Endothelial cell of umbilical vein (primary cell): ENCODE measurements around the gene MRTFA. TPM values are rescaled to one million over a fixed set of nuclear protein-coding genes. Genes with fewer than 3 reads are reported as not detected.

Source experiments
- BruUV-seq: library from RNA; stranded (reverse); fragments of 400-500 nt; replicated peaks from 2 replicates; lab custom pipeline; 2021; lab: Mats Ljungman, UMichigan
- CTCF ChIA-PET: fragments of 300-600, 350-600 bp; sonication (Branson Sonifier 250); formaldehyde crosslinking; loops from one replicate; lab custom pipeline; 2021; ENCODE audit warnings: antibody characterized with exemption, inconsistent platforms; lab: Charles Lee
- POLR2A ChIA-PET: fragments of 300-600, 350-600 bp; sonication (Branson Sonifier 250); formaldehyde crosslinking; loops from one replicate; lab custom pipeline; 2021; ENCODE audit warnings: antibody characterized with exemption, inconsistent platforms; lab: Charles Lee
- DNase-seq: peaks from one replicate; pipeline ENCODE4 v3.0.0-alpha.2; 2011; ENCODE audit warnings: low read depth, low spot score
- FAIRE-seq: peaks from 2 replicates; lab custom pipeline; 2011; peaks lifted over from hg19 to GRCh38; lab: Jason Lieb, UNC
- H2AFZ ChIP-seq: 2 replicates; pipeline ENCODE4 v1.6.0; 2012; ENCODE audit warnings: low read depth, low read length, control low read depth, inconsistent platforms
- H3K27ac ChIP-seq: 2 replicates; pipeline ENCODE4 v1.5.1; 2011; ENCODE audit warnings: low read depth, mild to moderate bottlenecking, control low read depth, low read length, moderate library complexity; ENCODE audit not compliant: insufficient read depth
- H3K27me3 ChIP-seq, 2 experiments: 2 replicates each; pipeline versions ENCODE4 v1.6.0 to v1.6.1; 2011; ENCODE audit warnings: low read length in 2 of 2, mixed read lengths in 1 of 2; ENCODE audit not compliant: control insufficient read depth in 2 of 2, insufficient read depth in 2 of 2
- H3K36me3 ChIP-seq, 2 experiments: 2 replicates in 1 of 2; 3 replicates in 1 of 2; pipeline ENCODE4 v1.5.1; 2011; ENCODE audit warnings: low read length in 2 of 2, mild to moderate bottlenecking in 1 of 2, moderate library complexity in 1 of 2; ENCODE audit not compliant: control insufficient read depth in 2 of 2, insufficient read depth in 2 of 2; ENCODE audit errors: extremely low read depth in 1 of 2
- H3K4me1 ChIP-seq: 3 replicates; pipeline ENCODE4 v1.5.1; 2011; ENCODE audit warnings: mild to moderate bottlenecking, low read length; ENCODE audit not compliant: control insufficient read depth, insufficient read depth; ENCODE audit errors: extremely low read depth
- H3K4me2 ChIP-seq: 2 replicates; pipeline ENCODE4 v1.6.1; 2011; ENCODE audit warnings: low read length, control low read depth, mixed read lengths; ENCODE audit not compliant: insufficient read depth
- H3K4me3 ChIP-seq, 3 experiments: fragments of 200-600 bp in 1 of 3; sonication (generic), shearing (Covaris generic) in 1 of 3; replicated peaks in 1 of 3; 2 replicates each; pipeline ENCODE4 v1.5.1; 2011 to 2016; ENCODE audit warnings: control low read depth in 3 of 3, low read length in 3 of 3, mild to moderate bottlenecking in 2 of 3, inconsistent platforms in 1 of 3, low read depth in 1 of 3, moderate library complexity in 1 of 3; ENCODE audit not compliant: insufficient read depth in 1 of 3
- H3K79me2 ChIP-seq: 2 replicates; pipeline ENCODE4 v1.6.0; 2012; ENCODE audit warnings: low read length, inconsistent platforms; ENCODE audit not compliant: control insufficient read depth, insufficient read depth
- H3K9ac ChIP-seq: replicated peaks from 2 replicates; pipeline ENCODE3; 2011; ENCODE audit warnings: low read length, control low read depth; ENCODE audit not compliant: insufficient read depth; ENCODE audit errors: extremely low read depth
- H3K9me1 ChIP-seq: replicated peaks from 3 replicates; pipeline ENCODE4 v1.6.0; 2011; ENCODE audit warnings: mild to moderate bottlenecking, low read length; ENCODE audit not compliant: control insufficient read depth, insufficient read depth; ENCODE audit errors: extremely low read depth
- H3K9me3 ChIP-seq: replicated peaks from 2 replicates; pipeline ENCODE4 v1.5.1; 2012; ENCODE audit warnings: low read length, inconsistent platforms; ENCODE audit not compliant: control insufficient read depth, insufficient read depth
- H4K20me1 ChIP-seq: replicated peaks from 2 replicates; pipeline ENCODE3; 2011; ENCODE audit warnings: mild to moderate bottlenecking, low read length; ENCODE audit not compliant: control insufficient read depth, insufficient read depth; ENCODE audit errors: extremely low read depth
- EZH2 ChIP-seq: IDR thresholded peaks from 2 replicates; pipeline ENCODE4 v1.6.1; 2012; ENCODE audit warnings: borderline replicate concordance, low read depth, mild to moderate bottlenecking, moderate library complexity, low read length, inconsistent platforms; ENCODE audit not compliant: severe bottlenecking
- FOS ChIP-seq: IDR thresholded peaks from 2 replicates; pipeline ENCODE4 v1.6.1; 2011; ENCODE audit warnings: mild to moderate bottlenecking, low read length, moderate library complexity, borderline replicate concordance; ENCODE audit not compliant: insufficient read depth
- GATA2 ChIP-seq: IDR thresholded peaks from 2 replicates; pipeline ENCODE4 v1.7.0; 2011; ENCODE audit warnings: low read depth, mild to moderate bottlenecking, moderate library complexity, mixed read lengths, low read length; ENCODE audit not compliant: insufficient read length, insufficient read depth
- JUN ChIP-seq: IDR thresholded peaks from 2 replicates; pipeline ENCODE4 v1.6.1; 2011; ENCODE audit warnings: borderline replicate concordance, low read depth; ENCODE audit not compliant: insufficient read length, insufficient read depth
- MYC ChIP-seq: IDR thresholded peaks from one replicate; pipeline ENCODE4 v1.6.1; 2011; ENCODE audit warnings: mild to moderate bottlenecking, low read depth, low read length
- POLR2A ChIP-seq: IDR thresholded peaks from 2 replicates; pipeline ENCODE4 v1.6.1; 2012; ENCODE audit warnings: low read depth, mild to moderate bottlenecking, control low read depth, low read length
- POLR2AphosphoS5 ChIP-seq: IDR thresholded peaks from 2 replicates; pipeline ENCODE4 v1.6.1; 2012; ENCODE audit warnings: low read depth, mild to moderate bottlenecking, control low read depth, low read length, moderate library complexity; ENCODE audit not compliant: insufficient read depth
- dilution Hi-C: fragments of 300-500 bp; cut with MboI; formaldehyde crosslinking; loops from one replicate; pipeline ENCODE4 v1.15.0; 2019; ENCODE audit warnings: low sequenced_read_pairs; ENCODE audit not compliant: extremely low pct_ligation_motif_present
- intact Hi-C: fragments of 100-400 bp; cut with micrococcal nuclease; formaldehyde crosslinking; loops from one replicate; pipeline ENCODE4 v1.10.0; 2022
- polyA plus RNA-seq, 4 experiments: library from polyadenylated mRNA; depleted of rRNA in 3 of 4; stranded (reverse) in 3 of 4; unstranded in 1 of 4; fragments of >200 nt; gene quantifications; 2 replicates each; pipeline versions ENCODE4 v1.2.1 to v1.2.3, GENCODE V29; 2011 to 2012; ENCODE audit warnings: missing spikeins in 1 of 4
- total RNA-seq: library from RNA; stranded (reverse); gene quantifications from 2 replicates; pipeline ENCODE4 v1.2.3, GENCODE V29; 2021
- TF ChIP-seq, protein P1 (sequence below), 2 donors: IDR thresholded peaks; 1 replicate in 1 of 2; 2 replicates in 1 of 2; pipeline ENCODE4 v1.5.1; 2011; ENCODE audit warnings: low read length in 2 of 2, mild to moderate bottlenecking in 2 of 2, moderate library complexity in 2 of 2, control low read depth in 1 of 2, inconsistent platforms in 1 of 2, low read depth in 1 of 2; ENCODE audit not compliant: insufficient read depth in 1 of 2; ENCODE audit errors: extremely low read depth in 1 of 2
- TF ChIP-seq, protein P2 (sequence below): IDR thresholded peaks from 2 replicates; pipeline ENCODE4 v1.6.1; 2011; ENCODE audit not compliant: insufficient read depth, insufficient read length

MRTFA gene
- total and polyA plus RNA-seq, 2 donors (not counting 3 experiments of a cell fraction or from before 2014, with no cell fraction given) = 13.6 to 44.1 TPM

DNA sequence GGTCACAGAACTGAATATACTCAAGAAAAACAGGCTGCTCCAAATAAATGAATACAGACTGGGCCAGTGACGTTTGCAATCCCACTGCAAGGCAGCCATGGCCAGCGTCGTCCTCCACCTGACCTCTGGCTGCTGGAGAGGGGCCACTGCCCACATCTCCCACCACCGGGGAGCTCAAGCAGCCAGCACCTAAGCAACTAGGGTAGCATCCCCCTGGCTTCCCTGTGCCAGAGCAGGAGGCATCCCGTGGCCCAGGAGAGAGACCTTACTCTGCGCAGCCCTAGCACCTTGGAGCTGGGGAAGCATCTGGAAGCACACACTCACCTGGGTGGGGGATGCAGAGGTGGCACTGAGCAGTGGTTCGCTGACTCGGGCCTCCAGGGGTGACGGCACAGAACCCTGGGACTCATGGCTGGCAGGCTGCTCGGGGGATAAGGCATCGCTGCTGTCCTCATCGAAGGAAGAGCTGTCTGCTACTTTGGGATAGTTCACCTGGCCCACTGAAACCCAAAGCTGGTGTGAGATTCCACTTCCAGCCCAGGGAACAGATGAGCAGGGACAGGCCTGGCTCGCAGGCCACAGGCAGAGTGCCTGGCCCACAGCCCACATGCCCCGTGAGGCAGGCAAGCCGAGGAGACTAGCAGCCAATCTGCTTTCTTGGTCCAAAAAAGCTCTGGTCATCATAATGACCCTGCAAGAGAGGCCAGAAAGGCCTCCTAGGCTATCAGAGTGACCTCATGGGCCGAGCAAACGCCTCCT lies 212.5 kb downstream of the MRTFA start:
- CTCF ChIA-PET = interaction anchor here (0.6 to 3.3 kb wide), 2 partner anchors 13 to 167 kb away, joined by 3 to 21 read pairs; no protein-coding TSS in a partner anchor
- peaks cover 2 to 64% of the 10 kb centered on the region in 2 experiments for H3K36me3 ChIP-seq
- no peak for FAIRE-seq

More for the DNA sequence above, 212.5 kb downstream of the MRTFA start:
- Histone ChIP-seq H3K4me3 (no peak overlapping the region), H3K4me2 (no peak overlapping the region), H3K9me1 (no peaks in the 10 kb centered on the region), H4K20me1 (no peaks in the 10 kb centered on the region), H3K9ac (no peak overlapping the region), H3K9me3 (no peaks in the 10 kb centered on the region), H3K4me1 (no peaks in the 10 kb centered on the region), H3K27ac (no peak overlapping the region), H3K79me2 (no peaks in the 10 kb centered on the region), H2AFZ (no peak overlapping the region), H3K27me3 (no peaks in the 10 kb centered on the region)
- no TSS peak for BruUV-seq
- dilution Hi-C loops (no loop called here), intact Hi-C loops (loop anchor here (1.0 kb wide), 1 partner anchor 28 kb away; no protein-coding TSS in a partner anchor)
- DNase-seq = no peak
- TF ChIP-seq POLR2AphosphoS5 (no peak), POLR2A (no peak), GATA2 (no peak), EZH2 (no peak), JUN (no peak), MYC (no peak), FOS (no peak)
- TF ChIP-seq, protein P1, sequence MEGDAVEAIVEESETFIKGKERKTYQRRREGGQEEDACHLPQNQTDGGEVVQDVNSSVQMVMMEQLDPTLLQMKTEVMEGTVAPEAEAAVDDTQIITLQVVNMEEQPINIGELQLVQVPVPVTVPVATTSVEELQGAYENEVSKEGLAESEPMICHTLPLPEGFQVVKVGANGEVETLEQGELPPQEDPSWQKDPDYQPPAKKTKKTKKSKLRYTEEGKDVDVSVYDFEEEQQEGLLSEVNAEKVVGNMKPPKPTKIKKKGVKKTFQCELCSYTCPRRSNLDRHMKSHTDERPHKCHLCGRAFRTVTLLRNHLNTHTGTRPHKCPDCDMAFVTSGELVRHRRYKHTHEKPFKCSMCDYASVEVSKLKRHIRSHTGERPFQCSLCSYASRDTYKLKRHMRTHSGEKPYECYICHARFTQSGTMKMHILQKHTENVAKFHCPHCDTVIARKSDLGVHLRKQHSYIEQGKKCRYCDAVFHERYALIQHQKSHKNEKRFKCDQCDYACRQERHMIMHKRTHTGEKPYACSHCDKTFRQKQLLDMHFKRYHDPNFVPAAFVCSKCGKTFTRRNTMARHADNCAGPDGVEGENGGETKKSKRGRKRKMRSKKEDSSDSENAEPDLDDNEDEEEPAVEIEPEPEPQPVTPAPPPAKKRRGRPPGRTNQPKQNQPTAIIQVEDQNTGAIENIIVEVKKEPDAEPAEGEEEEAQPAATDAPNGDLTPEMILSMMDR (IDR thresholded peaks at IDR 0.05; ENCODE audit: extremely low read depth in 1 of 2, insufficient read depth in 1 of 2, low read depth in 1 of 2, low read length in 2 of 2) = no peak
- TF ChIP-seq, protein P2, sequence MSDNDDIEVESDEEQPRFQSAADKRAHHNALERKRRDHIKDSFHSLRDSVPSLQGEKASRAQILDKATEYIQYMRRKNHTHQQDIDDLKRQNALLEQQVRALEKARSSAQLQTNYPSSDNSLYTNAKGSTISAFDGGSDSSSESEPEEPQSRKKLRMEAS = no peak
- POLR2A ChIA-PET = no interaction called here
